ENCODE results near the gene EPHA5. TPM values are rescaled to one million over a fixed set of nuclear protein-coding genes. Genes with fewer than 3 reads are reported as not detected.

The EPHA5 gene
- polyA plus RNA-seq, 1 donor (not counting 4 experiments of a cell fraction or from before 2014, with no cell fraction given), result not detected

GRCh38 chr4:65604515-65604914, 65.8 kb downstream of the EPHA5 start:
- no peak for TF ChIP-seq CTCF (optimal IDR thresholded peaks at IDR 0.05 in 1 of 3, IDR thresholded peaks at IDR 0.05 in 1 of 3, conservative IDR thresholded peaks at IDR 0.05 in 1 of 3; ENCODE audit: extremely low read depth in 1 of 3, insufficient read depth in 2 of 3, low read length in 3 of 3)
- TF ChIP-seq EZH2 (IDR thresholded peaks at IDR 0.05; ENCODE audit: low read length), result no peak
- no peak overlapping the region for H3K27ac ChIP-seq (ENCODE audit: control insufficient read depth, insufficient read depth, low read length)
- H3K4me2 ChIP-seq (ENCODE audit: control insufficient read depth, extremely low read depth, insufficient read depth, low read depth, low read length), result no peak overlapping the region
- no peaks in the 10 kb centered on the region for H3K79me2 ChIP-seq (ENCODE audit: control insufficient read depth, insufficient read depth, low read length)
- no peak for FAIRE-seq
- no peaks in the 10 kb centered on the region for H3K36me3 ChIP-seq (ENCODE audit: control insufficient read depth in 2 of 2, extremely low read depth in 1 of 2, insufficient read depth in 2 of 2, low read length in 2 of 2)
- no peaks in the 10 kb centered on the region for H3K9me3 ChIP-seq (ENCODE audit: control insufficient read depth, low read depth, low read length)
- no peak for DNase-seq (ENCODE audit: low read depth, low spot score)
- dilution Hi-C loops (cut with MboI; ENCODE audit: extremely low pct_ligation_motif_present, low sequenced_read_pairs), result no loop called here
- no peaks in the 10 kb centered on the region for H4K20me1 ChIP-seq (ENCODE audit: control insufficient read depth, extremely low read depth, insufficient read depth, low read length)
- H3K9me1 ChIP-seq (ENCODE audit: control insufficient read depth, extremely low read depth, insufficient read depth, low read length), result no peaks in the 10 kb centered on the region
- no peaks in the 10 kb centered on the region for H3K27me3 ChIP-seq (ENCODE audit: control insufficient read depth, extremely low read depth, insufficient read depth, low read length)
- no peak overlapping the region for H2AFZ ChIP-seq (ENCODE audit: control insufficient read depth, low read length)
- no peak overlapping the region for H3K9ac ChIP-seq (ENCODE audit: control insufficient read depth, extremely low read depth, insufficient read depth, low read length)
- no peaks in the 10 kb centered on the region for H3K4me1 ChIP-seq (ENCODE audit: control insufficient read depth, extremely low read depth, insufficient read depth, low read length)
- no peak overlapping the region for H3K4me3 ChIP-seq (ENCODE audit: control insufficient read depth in 2 of 3, extremely low read depth in 1 of 3, insufficient read depth in 2 of 3, low read depth in 1 of 3, low read length in 3 of 3)

GRCh38 chr4:65600656-65601055, 69.6 kb downstream of the EPHA5 start:
- no peak overlapping the region for H2AFZ ChIP-seq (ENCODE audit: control insufficient read depth, low read length)
- dilution Hi-C loops (cut with MboI; ENCODE audit: extremely low pct_ligation_motif_present, low sequenced_read_pairs), result no loop called here
- H3K4me1 ChIP-seq (ENCODE audit: control insufficient read depth, extremely low read depth, insufficient read depth, low read length), result no peaks in the 10 kb centered on the region
- no peaks in the 10 kb centered on the region for H3K9me1 ChIP-seq (ENCODE audit: control insufficient read depth, extremely low read depth, insufficient read depth, low read length)
- no peak for TF ChIP-seq CTCF (optimal IDR thresholded peaks at IDR 0.05 in 1 of 3, IDR thresholded peaks at IDR 0.05 in 1 of 3, conservative IDR thresholded peaks at IDR 0.05 in 1 of 3; ENCODE audit: extremely low read depth in 1 of 3, insufficient read depth in 2 of 3, low read length in 3 of 3)
- TF ChIP-seq EZH2 (IDR thresholded peaks at IDR 0.05; ENCODE audit: low read length), result no peak
- H3K36me3 ChIP-seq (ENCODE audit: control insufficient read depth in 2 of 2, extremely low read depth in 1 of 2, insufficient read depth in 2 of 2, low read length in 2 of 2), result no peaks in the 10 kb centered on the region
- H3K4me2 ChIP-seq (ENCODE audit: control insufficient read depth, extremely low read depth, insufficient read depth, low read depth, low read length), result no peak overlapping the region
- H3K27ac ChIP-seq (ENCODE audit: control insufficient read depth, insufficient read depth, low read length), result no peak overlapping the region
- no peaks in the 10 kb centered on the region for H3K79me2 ChIP-seq (ENCODE audit: control insufficient read depth, insufficient read depth, low read length)
- no peaks in the 10 kb centered on the region for H4K20me1 ChIP-seq (ENCODE audit: control insufficient read depth, extremely low read depth, insufficient read depth, low read length)
- no peaks in the 10 kb centered on the region for H3K9me3 ChIP-seq (ENCODE audit: control insufficient read depth, low read depth, low read length)
- H3K27me3 ChIP-seq (ENCODE audit: control insufficient read depth, extremely low read depth, insufficient read depth, low read length), result no peaks in the 10 kb centered on the region
- DNase-seq (ENCODE audit: low read depth, low spot score) (no peak), FAIRE-seq (no peak)
- H3K4me3 ChIP-seq (ENCODE audit: control insufficient read depth in 2 of 3, extremely low read depth in 1 of 3, insufficient read depth in 2 of 3, low read depth in 1 of 3, low read length in 3 of 3), result no peak overlapping the region
- no peak overlapping the region for H3K9ac ChIP-seq (ENCODE audit: control insufficient read depth, extremely low read depth, insufficient read depth, low read length)

Data from keratinocyte (primary cell).